ENCODE data around the gene ADAM15. TPM values are rescaled to one million over a fixed set of nuclear protein-coding genes. Genes with fewer than 3 reads are reported as not detected.
A peak's percentile ranks its signal among the peaks of the same experiment; 100 is the strongest.

The ADAM15 gene
- total RNA-seq, 5 donors from 2014 or later (not counting 1 experiment from before 2014, with no cell fraction given) = 17.3 to 53.0 (median 37.2) TPM

DNA sequence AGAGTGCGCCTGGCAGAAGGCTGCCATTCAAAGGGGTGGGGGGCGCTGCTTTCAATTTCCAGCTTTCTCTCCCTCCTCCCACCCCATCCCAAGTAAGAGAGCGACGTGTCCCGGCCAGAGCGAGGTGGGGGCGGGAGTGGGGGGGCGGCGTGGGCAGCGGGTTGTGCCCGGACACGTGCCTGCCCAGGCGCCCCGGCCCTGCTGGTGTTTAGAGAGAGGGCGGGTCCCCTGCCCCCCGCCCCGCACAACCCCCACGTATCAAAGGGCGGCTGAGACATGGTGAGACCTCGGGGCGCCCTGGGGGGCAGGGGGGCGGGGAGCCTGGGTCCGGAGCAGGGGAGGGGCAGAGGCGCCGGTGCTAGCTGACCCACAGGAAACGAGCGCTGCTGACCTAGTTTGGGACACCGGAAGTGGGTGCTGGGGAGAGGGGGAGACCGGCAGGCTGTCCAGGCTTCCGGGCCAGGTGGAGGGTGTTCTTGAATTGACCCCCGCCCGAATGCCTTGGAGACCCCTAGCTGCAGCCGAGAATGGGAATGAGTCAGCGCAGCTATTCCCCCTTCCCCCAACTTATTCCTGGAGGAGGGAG, 47.3 kb upstream of the ADAM15 start:
- H3K27ac Mint-ChIP-seq = peak overlapping the region; percentile 98
- H3K9me3 Mint-ChIP-seq = no peaks in the 10 kb centered on the region
- Histone ChIP-seq H3K27ac (ENCODE audit: low read length) (peak overlapping the region; percentile 80), H3K36me3 (ENCODE audit: control insufficient read depth in 2 of 2, extremely low read depth in 1 of 2, insufficient read depth in 1 of 2, low read length in 1 of 2) (no peaks in the 10 kb centered on the region), H3K27me3 (replicated peaks in 1 of 2; ENCODE audit: control insufficient read depth in 2 of 2, extremely low read depth in 1 of 2, insufficient read depth in 2 of 2, low read length in 1 of 2) (no peaks in the 10 kb centered on the region), H3K4me3 (ENCODE audit: control insufficient read depth in 1 of 2, extremely low read depth in 1 of 2, low read length in 1 of 2) (peak overlapping the region; percentile 92 to 97), H3K9me3 (no peaks in the 10 kb centered on the region), H3K4me1 (ENCODE audit: control insufficient read depth in 1 of 2, extremely low read depth in 1 of 2, insufficient read depth in 2 of 2, low read length in 2 of 2) (peaks cover 27 to 91% of the 10 kb centered on the region in 2 experiments)
- H3K4me1 Mint-ChIP-seq = peaks cover 57 to 60% (median 58%) of the 10 kb centered on the region in 3 donors
- 0% methylated on average over 6 of the region's 34 CpGs for WGBS (ENCODE audit: insufficient coverage)
- no peak for DNase-seq
- no peaks in the 10 kb centered on the region for H3K27me3 Mint-ChIP-seq
- ATAC-seq (replicated peaks in 1 of 4) = no peak
- ChIA-PET POLR2A (interaction anchor here in 1 of 2 donors (0.5 kb wide), 1 partner anchor 9 kb away, joined by 13 read pairs; no protein-coding TSS in a partner anchor), CTCF (no interaction called here)
- peak overlapping the region; percentile 89 to 95 (median 91) for H3K4me3 Mint-ChIP-seq
- no peaks in the 10 kb centered on the region for H3K36me3 Mint-ChIP-seq

DNA sequence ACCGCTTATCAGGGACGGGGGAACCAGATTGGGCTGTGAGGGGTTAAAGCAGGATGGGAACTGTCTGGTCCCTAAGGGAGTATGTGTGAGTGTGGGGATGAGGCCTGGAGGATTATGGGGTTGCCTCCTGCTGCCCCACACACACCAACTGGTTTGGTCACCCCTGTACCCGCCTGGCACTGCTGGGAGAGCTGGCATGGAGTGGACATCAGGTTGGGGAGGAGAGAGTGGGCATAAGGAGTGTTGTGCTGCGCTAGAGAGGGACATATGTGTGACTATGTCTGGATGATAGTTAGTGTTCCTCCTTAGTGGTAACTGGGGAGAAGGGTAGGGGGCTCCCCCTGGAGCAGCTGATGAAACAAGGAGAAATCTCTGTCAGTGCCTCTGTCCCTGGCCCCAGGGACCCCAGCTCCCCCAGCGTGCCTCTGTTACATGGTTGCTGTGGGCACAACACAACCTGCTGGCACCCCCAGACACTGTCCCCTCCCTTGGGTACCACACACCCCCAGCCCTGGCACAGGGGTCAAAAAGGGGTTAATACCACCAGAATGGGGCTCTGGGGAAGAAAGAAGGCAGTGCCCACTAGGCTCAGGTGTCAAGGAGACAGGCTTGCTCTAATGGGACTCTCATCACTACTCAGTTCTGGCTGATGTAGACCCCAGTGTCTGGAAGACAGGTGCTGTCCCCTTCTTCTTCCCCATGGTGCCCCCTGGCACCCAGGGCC, 46.6 kb upstream of the ADAM15 start:
- no peak for DNase-seq
- H3K27me3 ChIP-seq (replicated peaks in 1 of 2; ENCODE audit: control insufficient read depth in 2 of 2, extremely low read depth in 1 of 2, insufficient read depth in 2 of 2, low read length in 1 of 2) = no peaks in the 10 kb centered on the region
- no peaks in the 10 kb centered on the region for H3K36me3 ChIP-seq (ENCODE audit: control insufficient read depth in 2 of 2, extremely low read depth in 1 of 2, insufficient read depth in 1 of 2, low read length in 1 of 2)
- peaks cover 24 to 90% of the 10 kb centered on the region in 2 experiments for H3K4me1 ChIP-seq (ENCODE audit: control insufficient read depth in 1 of 2, extremely low read depth in 1 of 2, insufficient read depth in 2 of 2, low read length in 2 of 2)
- H3K4me3 Mint-ChIP-seq = peak overlapping the region; percentile 78 to 89 (median 81)
- no peaks in the 10 kb centered on the region for H3K27me3 Mint-ChIP-seq
- H3K9me3 ChIP-seq = no peaks in the 10 kb centered on the region
- WGBS (ENCODE audit: insufficient coverage) = 50% methylated on average over 1 of the region's 5 CpGs
- H3K4me3 ChIP-seq (ENCODE audit: control insufficient read depth in 1 of 2, extremely low read depth in 1 of 2, low read length in 1 of 2) = peak overlapping the region; percentile 66 to 97
- peak overlapping the region; percentile 80 for H3K27ac ChIP-seq (ENCODE audit: low read length)
- H3K9me3 Mint-ChIP-seq = no peaks in the 10 kb centered on the region
- H3K27ac Mint-ChIP-seq = peak overlapping the region; percentile 95 to 97
- no peaks in the 10 kb centered on the region for H3K36me3 Mint-ChIP-seq
- peaks cover 57 to 61% (median 58%) of the 10 kb centered on the region in 3 donors for H3K4me1 Mint-ChIP-seq
- CTCF ChIA-PET = no interaction called here
- POLR2A ChIA-PET = interaction anchor here in 1 of 2 donors (0.7 kb wide), 1 partner anchor 31 kb away, joined by 13 read pairs; no protein-coding TSS in a partner anchor
- no peak for ATAC-seq (replicated peaks in 1 of 4)

DNA sequence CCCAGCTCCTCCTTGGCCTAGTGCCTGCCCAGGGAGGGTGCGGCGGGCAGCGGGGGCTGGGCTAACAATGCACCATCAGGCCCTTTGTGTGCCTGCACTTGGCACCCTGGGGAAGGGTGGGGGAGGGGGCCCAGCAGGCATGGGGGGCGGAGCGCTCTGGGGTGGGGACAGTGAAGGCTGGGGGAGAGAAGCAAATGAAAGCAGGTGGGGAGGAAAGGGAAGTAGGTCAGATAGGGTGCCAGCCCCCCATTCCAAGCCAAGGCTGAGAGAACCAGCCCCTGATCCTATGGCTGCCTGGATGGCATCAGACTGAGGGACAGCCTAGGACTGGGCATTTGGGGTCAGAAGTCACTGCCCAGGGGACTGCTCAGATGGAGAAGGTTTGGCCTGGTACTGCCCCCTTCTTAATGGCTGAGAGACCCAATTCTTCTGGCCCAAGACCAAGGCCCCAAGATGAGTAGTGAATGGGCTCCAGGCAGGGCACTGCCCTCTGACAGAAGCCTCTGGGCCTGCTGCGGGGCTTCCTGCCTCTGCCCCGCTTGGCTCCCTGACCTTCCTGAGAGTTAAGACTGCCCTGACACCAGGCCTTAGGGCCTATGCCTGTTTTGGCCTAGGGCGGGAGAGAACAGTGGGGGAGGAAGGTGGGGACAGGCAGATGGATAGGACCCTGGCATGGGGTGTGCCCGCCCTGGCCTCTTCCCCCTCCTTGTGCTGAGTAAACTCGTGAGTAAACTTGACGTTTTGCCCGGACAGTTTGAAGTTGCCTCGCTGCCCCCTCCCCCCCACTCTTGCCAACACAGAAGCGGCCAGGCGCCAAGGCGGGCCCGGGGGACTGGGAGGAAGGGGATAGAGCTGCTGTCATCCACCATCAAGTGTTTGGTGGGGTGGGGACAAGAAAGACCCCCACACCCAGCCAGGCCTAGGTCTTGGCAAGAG, 45.8 kb upstream of the ADAM15 start:
- H3K9me3 ChIP-seq = no peaks in the 10 kb centered on the region
- peak overlapping the region; percentile 39 to 89 (median 81) for H3K4me3 Mint-ChIP-seq
- peaks cover 24 to 90% of the 10 kb centered on the region in 2 experiments for H3K4me1 ChIP-seq (ENCODE audit: control insufficient read depth in 1 of 2, extremely low read depth in 1 of 2, insufficient read depth in 2 of 2, low read length in 2 of 2)
- H3K4me3 ChIP-seq (ENCODE audit: control insufficient read depth in 1 of 2, extremely low read depth in 1 of 2, low read length in 1 of 2) = peak overlapping the region; percentile 66 to 97
- WGBS (ENCODE audit: insufficient coverage) = 58% methylated on average over 3 of the region's 17 CpGs
- no peaks in the 10 kb centered on the region for H3K36me3 Mint-ChIP-seq
- POLR2A ChIA-PET = interaction anchor here in 1 of 2 donors (0.7 kb wide), 1 partner anchor 31 kb away, joined by 13 read pairs; no protein-coding TSS in a partner anchor
- ATAC-seq (replicated peaks in 1 of 4) (no peak), DNase-seq (peak in 3 of 35 experiments; percentile 34 to 40 (median 36))
- H3K27me3 ChIP-seq (replicated peaks in 1 of 2; ENCODE audit: control insufficient read depth in 2 of 2, extremely low read depth in 1 of 2, insufficient read depth in 2 of 2, low read length in 1 of 2) = no peaks in the 10 kb centered on the region
- no peaks in the 10 kb centered on the region for H3K27me3 Mint-ChIP-seq
- H3K27ac Mint-ChIP-seq = peak overlapping the region; percentile 95 to 97
- H3K4me1 Mint-ChIP-seq = peaks cover 58 to 62% (median 59%) of the 10 kb centered on the region in 3 donors
- no peaks in the 10 kb centered on the region for H3K36me3 ChIP-seq (ENCODE audit: control insufficient read depth in 2 of 2, extremely low read depth in 1 of 2, insufficient read depth in 1 of 2, low read length in 1 of 2)
- CTCF ChIA-PET = no interaction called here
- peak overlapping the region; percentile 80 for H3K27ac ChIP-seq (ENCODE audit: low read length)
- no peaks in the 10 kb centered on the region for H3K9me3 Mint-ChIP-seq

DNA sequence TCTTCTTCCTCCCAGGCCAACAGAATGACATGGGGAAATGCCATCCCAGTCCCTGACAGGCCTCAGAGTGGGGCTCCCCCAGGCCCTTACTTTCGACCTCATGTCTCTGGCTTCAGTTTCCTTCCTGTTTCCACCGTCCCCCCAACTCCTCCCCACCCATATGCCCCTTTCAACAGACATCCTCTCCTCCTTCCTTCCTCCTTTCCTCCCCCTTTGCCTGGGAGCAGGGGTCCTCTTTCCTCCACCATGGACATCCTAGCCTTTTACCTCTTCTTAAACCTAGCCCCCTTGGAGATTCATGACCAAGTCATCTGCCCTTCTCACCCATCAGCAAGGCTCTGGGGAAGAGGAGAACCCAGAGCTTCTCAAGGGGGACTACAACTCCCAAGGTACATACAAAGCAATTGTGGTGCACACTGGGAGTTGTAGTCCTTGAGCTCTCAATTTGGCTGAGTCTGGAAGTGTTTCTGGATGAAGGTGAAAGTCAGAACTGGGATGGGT, 44.5 kb upstream of the ADAM15 start:
- H3K9me3 Mint-ChIP-seq = no peaks in the 10 kb centered on the region
- ATAC-seq (replicated peaks in 1 of 4) (peak; percentile 18 to 53 (median 24)), DNase-seq (peak in 6 of 35 experiments; percentile 40 to 72 (median 46))
- ChIA-PET POLR2A (interaction anchor here in 1 of 2 donors (0.6 kb wide), 1 partner anchor 799 kb away, joined by 3 read pairs; no protein-coding TSS in a partner anchor), CTCF (interaction anchor here (0.5 to 1.1 kb wide), 7 partner anchors 9 to 451 kb away, joined by 3 to 10 read pairs (median 6); no protein-coding TSS in a partner anchor)
- peaks cover 29 to 91% of the 10 kb centered on the region in 2 experiments for H3K4me1 ChIP-seq (ENCODE audit: control insufficient read depth in 1 of 2, extremely low read depth in 1 of 2, insufficient read depth in 2 of 2, low read length in 2 of 2)
- H3K4me3 ChIP-seq (ENCODE audit: control insufficient read depth in 1 of 2, extremely low read depth in 1 of 2, low read length in 1 of 2) = no peak overlapping the region
- no peaks in the 10 kb centered on the region for H3K36me3 Mint-ChIP-seq
- H3K9me3 ChIP-seq = no peaks in the 10 kb centered on the region
- 0% methylated on average over 2 of the region's 2 CpGs for WGBS (ENCODE audit: insufficient coverage)
- H3K4me1 Mint-ChIP-seq = peaks cover 64 to 73% (median 68%) of the 10 kb centered on the region in 3 donors
- H3K4me3 Mint-ChIP-seq = peak overlapping the region; percentile 17 to 89 (median 35)
- H3K27ac Mint-ChIP-seq = peak overlapping the region; percentile 94 to 97
- no peaks in the 10 kb centered on the region for H3K27me3 Mint-ChIP-seq
- H3K27me3 ChIP-seq (replicated peaks in 1 of 2; ENCODE audit: control insufficient read depth in 2 of 2, extremely low read depth in 1 of 2, insufficient read depth in 2 of 2, low read length in 1 of 2) = no peaks in the 10 kb centered on the region
- H3K27ac ChIP-seq (ENCODE audit: low read length) = peak overlapping the region; percentile 78
- H3K36me3 ChIP-seq (ENCODE audit: control insufficient read depth in 2 of 2, extremely low read depth in 1 of 2, insufficient read depth in 1 of 2, low read length in 1 of 2) = no peaks in the 10 kb centered on the region

DNA sequence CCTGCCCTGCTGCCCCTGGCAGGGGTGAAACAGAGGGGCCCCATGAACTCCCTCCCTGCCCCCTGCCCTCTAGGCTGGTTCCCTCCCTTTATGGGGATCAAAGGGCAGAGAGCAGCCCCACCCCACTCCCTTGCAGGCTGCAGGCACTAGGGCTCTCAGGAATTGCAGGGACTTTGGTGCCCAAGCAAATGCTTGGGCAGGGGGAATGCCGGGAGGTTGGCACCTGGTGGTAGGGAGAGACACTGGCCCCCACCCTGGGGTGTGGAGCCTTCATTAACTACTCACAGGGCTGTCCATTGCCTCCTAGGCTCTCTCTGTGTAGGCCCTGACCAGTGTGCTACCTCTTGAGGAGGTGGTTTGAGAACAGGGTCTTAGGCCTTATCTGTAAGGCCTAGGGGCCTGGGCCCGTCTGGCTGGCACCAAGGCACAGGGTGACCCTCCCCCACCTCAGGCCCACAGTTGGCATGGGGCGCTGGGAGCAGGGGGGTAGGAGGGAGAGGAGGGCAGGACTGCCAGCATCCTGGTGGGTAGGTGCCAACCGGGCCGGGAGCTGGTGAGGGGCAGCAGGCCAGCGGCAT, 43.8 kb upstream of the ADAM15 start:
- H3K27ac Mint-ChIP-seq = peak overlapping the region; percentile 94 to 97
- WGBS (ENCODE audit: insufficient coverage) = 89% methylated on average over 3 of the region's 6 CpGs
- peak overlapping the region; percentile 80 for H3K27ac ChIP-seq (ENCODE audit: low read length)
- H3K4me1 Mint-ChIP-seq = peaks cover 69 to 79% (median 73%) of the 10 kb centered on the region in 3 donors
- no peaks in the 10 kb centered on the region for H3K36me3 Mint-ChIP-seq
- no peaks in the 10 kb centered on the region for H3K27me3 ChIP-seq (replicated peaks in 1 of 2; ENCODE audit: control insufficient read depth in 2 of 2, extremely low read depth in 1 of 2, insufficient read depth in 2 of 2, low read length in 1 of 2)
- ATAC-seq (replicated peaks in 1 of 4) = peak in 1 of 4 experiments; percentile 2
- no peaks in the 10 kb centered on the region for H3K9me3 Mint-ChIP-seq
- no peak for DNase-seq
- H3K36me3 ChIP-seq (ENCODE audit: control insufficient read depth in 2 of 2, extremely low read depth in 1 of 2, insufficient read depth in 1 of 2, low read length in 1 of 2) = no peaks in the 10 kb centered on the region
- H3K4me1 ChIP-seq (ENCODE audit: control insufficient read depth in 1 of 2, extremely low read depth in 1 of 2, insufficient read depth in 2 of 2, low read length in 2 of 2) = peaks cover 33 to 97% of the 10 kb centered on the region in 2 experiments
- CTCF ChIA-PET = interaction anchor here (0.6 to 1.0 kb wide), 5 partner anchors 10 to 78 kb away, joined by 3 to 10 read pairs (median 6); no protein-coding TSS in a partner anchor
- H3K9me3 ChIP-seq = no peaks in the 10 kb centered on the region
- no peaks in the 10 kb centered on the region for H3K27me3 Mint-ChIP-seq
- POLR2A ChIA-PET = interaction anchor here (0.6 to 0.7 kb wide), 2 partner anchors 11 to 799 kb away, joined by 3 read pairs; no protein-coding TSS in a partner anchor
- H3K4me3 Mint-ChIP-seq = peak overlapping the region in 1 of 3 donors; percentile 89
- no peak overlapping the region for H3K4me3 ChIP-seq (ENCODE audit: control insufficient read depth in 1 of 2, extremely low read depth in 1 of 2, low read length in 1 of 2)

Measured in T-cell (primary cell).